Adrenal gland (tissue), 5 donors: ENCODE results near the gene CBX4.

Experiments
- CTCF ChIP-seq, 6 experiments: fragments of 450-650 bp in 4 of 6; fragments of 200-600 bp in 2 of 6; sonication (generic) in 1 of 6; IDR thresholded peaks; 1 replicate in 5 of 6; 2 replicates in 1 of 6; pipeline versions ENCODE4 v1.5.1 to v1.8.0; 2016 to 2021; ENCODE audit warnings: antibody characterized with exemption in 6 of 6, mild to moderate bottlenecking in 2 of 6, moderate library complexity in 1 of 6
- POLR2A ChIP-seq, 2 donors: fragments of 450-650 bp; IDR thresholded peaks; one replicate each; pipeline ENCODE4 v1.6.1; 2017; ENCODE audit warnings: antibody characterized with exemption in 2 of 2, mild to moderate bottlenecking in 2 of 2, moderate library complexity in 1 of 2
- donor health status: DM: no; HTN: no; CAD: no.

- TF ChIP-seq CTCF (IDR thresholded peaks at IDR 0.05), result no peak
- TF ChIP-seq POLR2A (IDR thresholded peaks at IDR 0.05), result no peak
Observed at GRCh38 chr17:79843474-79843815, 4.2 kb upstream of the CBX4 start.
